ENCODE results near the gene LRIG1. TPM values are rescaled to one million over a fixed set of nuclear protein-coding genes. Genes with fewer than 3 reads are reported as not detected.

LRIG1 gene
- total RNA-seq, 4 donors from 2014 or later, result 95.3 to 136 (median 131) TPM

- intact Hi-C loops (cut with DNase I), result no loop called here
- Histone ChIP-seq H3K27me3 (no peaks in the 10 kb centered on the region), H3K4me1 (peaks cover 10 to 12% (median 11%) of the 10 kb centered on the region in 4 donors), H3K4me3 (no peak overlapping the region), H3K9me3 (no peaks in the 10 kb centered on the region), H3K27ac (replicated peaks in 1 of 4) (no peak overlapping the region), H3K36me3 (no peaks in the 10 kb centered on the region)
- no peak for DNase-seq (ENCODE audit: extremely low spot score)
- no peak for TF ChIP-seq POLR2AphosphoS5 (IDR thresholded peaks at IDR 0.05)
- WGBS, result 94% methylated on average over 3 of the region's 3 CpGs
Observed at GRCh38 chr3:66353039-66353438, 147.8 kb downstream of the LRIG1 start.

GRCh38 chr3:66350601-66351000, 150.2 kb downstream of the LRIG1 start:
- 97% methylated on average over 8 of the region's 8 CpGs for WGBS

GRCh38 chr3:66348704-66349103, 152.1 kb downstream of the LRIG1 start:
- 82% methylated on average over 3 of the region's 3 CpGs for WGBS
- Histone ChIP-seq H3K27me3 (no peaks in the 10 kb centered on the region), H3K4me3 (no peak overlapping the region), H3K27ac (replicated peaks in 1 of 4) (no peak overlapping the region), H3K4me1 (peaks cover 11 to 17% (median 17%) of the 10 kb centered on the region in 4 donors), H3K9me3 (no peaks in the 10 kb centered on the region), H3K36me3 (no peaks in the 10 kb centered on the region)
- no peak for TF ChIP-seq CTCF (IDR thresholded peaks at IDR 0.05)
- no peak for TF ChIP-seq EP300 (IDR thresholded peaks at IDR 0.05)
- no peak for TF ChIP-seq POLR2A (IDR thresholded peaks at IDR 0.05; ENCODE audit: low read depth)
- no peak for TF ChIP-seq POLR2AphosphoS5 (IDR thresholded peaks at IDR 0.05)
- no peak for DNase-seq (ENCODE audit: extremely low spot score)
- intact Hi-C loops (cut with DNase I), result no loop called here

More at GRCh38 chr3:66350601-66351000, 150.2 kb downstream of the LRIG1 start:
- intact Hi-C loops (cut with DNase I), result no loop called here
- no peak for DNase-seq (ENCODE audit: extremely low spot score)
- H3K4me1 ChIP-seq, result peaks cover 10 to 12% (median 11%) of the 10 kb centered on the region in 4 donors
- TF ChIP-seq CTCF (IDR thresholded peaks at IDR 0.05), result no peak
- no peak for TF ChIP-seq POLR2AphosphoS5 (IDR thresholded peaks at IDR 0.05)
- no peak for TF ChIP-seq EP300 (IDR thresholded peaks at IDR 0.05)
- no peak for TF ChIP-seq POLR2A (IDR thresholded peaks at IDR 0.05; ENCODE audit: low read depth)
- H3K4me3 ChIP-seq, result no peak overlapping the region
- no peak overlapping the region for H3K27ac ChIP-seq (replicated peaks in 1 of 4)
- H3K9me3 ChIP-seq, result no peaks in the 10 kb centered on the region
- H3K27me3 ChIP-seq, result no peaks in the 10 kb centered on the region
- H3K36me3 ChIP-seq, result no peaks in the 10 kb centered on the region

- TF ChIP-seq CTCF (IDR thresholded peaks at IDR 0.05), result no peak
- TF ChIP-seq POLR2A (IDR thresholded peaks at IDR 0.05; ENCODE audit: low read depth), result no peak
- no peak for TF ChIP-seq EP300 (IDR thresholded peaks at IDR 0.05)
- TF ChIP-seq POLR2AphosphoS5 (IDR thresholded peaks at IDR 0.05), result no peak
- no peak overlapping the region for H3K4me3 ChIP-seq
- DNase-seq (ENCODE audit: extremely low spot score), result no peak
- 70% methylated on average over 8 of the region's 8 CpGs for WGBS
- intact Hi-C loops (cut with DNase I), result no loop called here
- no peaks in the 10 kb centered on the region for H3K36me3 ChIP-seq
- peaks cover 4 to 14% (median 10%) of the 10 kb centered on the region in 4 donors for H3K4me1 ChIP-seq
- no peak overlapping the region for H3K27ac ChIP-seq (replicated peaks in 1 of 4)
- no peaks in the 10 kb centered on the region for H3K9me3 ChIP-seq
- H3K27me3 ChIP-seq, result no peaks in the 10 kb centered on the region
Observed at GRCh38 chr3:66344848-66345578, 155.8 kb downstream of the LRIG1 start.

- H3K36me3 ChIP-seq, result no peaks in the 10 kb centered on the region
- H3K9me3 ChIP-seq, result no peaks in the 10 kb centered on the region
- TF ChIP-seq POLR2AphosphoS5 (IDR thresholded peaks at IDR 0.05), result no peak
- no peak for TF ChIP-seq CTCF (IDR thresholded peaks at IDR 0.05)
- no peak for TF ChIP-seq EP300 (IDR thresholded peaks at IDR 0.05)
- no peak for TF ChIP-seq POLR2A (IDR thresholded peaks at IDR 0.05; ENCODE audit: low read depth)
- no peak overlapping the region for H3K27ac ChIP-seq (replicated peaks in 1 of 4)
- intact Hi-C loops (cut with DNase I), result no loop called here
- no peaks in the 10 kb centered on the region for H3K27me3 ChIP-seq
- no peak for DNase-seq (ENCODE audit: extremely low spot score)
- no peak overlapping the region for H3K4me3 ChIP-seq
- peaks cover 4 to 14% (median 10%) of the 10 kb centered on the region in 4 donors for H3K4me1 ChIP-seq
- WGBS, result 95% methylated on average over 7 of the region's 9 CpGs
Observed at GRCh38 chr3:66344391-66344811, 156.4 kb downstream of the LRIG1 start.
